Testis (tissue), 2 donors: ENCODE measurements around the gene ENTPD6.

Experiments
- CTCF ChIP-seq, 3 experiments: fragments of 450-650 bp in 2 of 3; fragments of 200-600 bp in 1 of 3; sonication (generic) in 1 of 3; IDR thresholded peaks; one replicate each; pipeline ENCODE4 v1.5.1; 2016 to 2019; ENCODE audit warnings: antibody characterized with exemption in 3 of 3, mild to moderate bottlenecking in 2 of 3, moderate library complexity in 1 of 3
- POLR2A ChIP-seq: fragments of 450-650 bp; IDR thresholded peaks from one replicate; pipeline ENCODE4 v1.6.1; 2017; ENCODE audit warnings: antibody characterized with exemption, mild to moderate bottlenecking, moderate library complexity

- TF ChIP-seq CTCF (IDR thresholded peaks at IDR 0.05) (no peak), POLR2A (no peak)
Observed at GRCh38 chr20:25187635-25188034, 7.9 kb upstream of the ENTPD6 start.
